ENCODE measurements around the gene NRXN3.

DNA sequence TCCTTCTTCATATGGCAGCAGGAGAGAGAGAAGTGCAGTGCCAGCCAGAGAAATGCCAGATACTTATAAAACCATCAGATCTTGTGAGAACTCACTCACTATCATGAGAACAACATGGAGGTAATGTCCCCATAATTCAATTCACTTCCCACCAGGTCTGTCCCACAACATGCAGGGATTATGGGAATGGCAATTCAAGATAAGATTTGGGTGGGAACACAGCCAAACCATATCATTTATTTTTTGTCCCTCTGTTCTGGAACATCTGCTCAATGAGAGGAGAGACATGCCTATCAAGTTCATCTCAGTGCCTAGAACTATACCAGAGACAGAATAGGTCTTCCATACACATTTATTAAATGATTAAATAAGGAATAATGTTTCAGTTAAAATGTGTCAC is 543.5 kb downstream of the NRXN3 start:
- TF ChIP-seq, protein P1, sequence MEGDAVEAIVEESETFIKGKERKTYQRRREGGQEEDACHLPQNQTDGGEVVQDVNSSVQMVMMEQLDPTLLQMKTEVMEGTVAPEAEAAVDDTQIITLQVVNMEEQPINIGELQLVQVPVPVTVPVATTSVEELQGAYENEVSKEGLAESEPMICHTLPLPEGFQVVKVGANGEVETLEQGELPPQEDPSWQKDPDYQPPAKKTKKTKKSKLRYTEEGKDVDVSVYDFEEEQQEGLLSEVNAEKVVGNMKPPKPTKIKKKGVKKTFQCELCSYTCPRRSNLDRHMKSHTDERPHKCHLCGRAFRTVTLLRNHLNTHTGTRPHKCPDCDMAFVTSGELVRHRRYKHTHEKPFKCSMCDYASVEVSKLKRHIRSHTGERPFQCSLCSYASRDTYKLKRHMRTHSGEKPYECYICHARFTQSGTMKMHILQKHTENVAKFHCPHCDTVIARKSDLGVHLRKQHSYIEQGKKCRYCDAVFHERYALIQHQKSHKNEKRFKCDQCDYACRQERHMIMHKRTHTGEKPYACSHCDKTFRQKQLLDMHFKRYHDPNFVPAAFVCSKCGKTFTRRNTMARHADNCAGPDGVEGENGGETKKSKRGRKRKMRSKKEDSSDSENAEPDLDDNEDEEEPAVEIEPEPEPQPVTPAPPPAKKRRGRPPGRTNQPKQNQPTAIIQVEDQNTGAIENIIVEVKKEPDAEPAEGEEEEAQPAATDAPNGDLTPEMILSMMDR (IDR thresholded peaks at IDR 0.05) = no peak
- TF ChIP-seq, protein P2, sequence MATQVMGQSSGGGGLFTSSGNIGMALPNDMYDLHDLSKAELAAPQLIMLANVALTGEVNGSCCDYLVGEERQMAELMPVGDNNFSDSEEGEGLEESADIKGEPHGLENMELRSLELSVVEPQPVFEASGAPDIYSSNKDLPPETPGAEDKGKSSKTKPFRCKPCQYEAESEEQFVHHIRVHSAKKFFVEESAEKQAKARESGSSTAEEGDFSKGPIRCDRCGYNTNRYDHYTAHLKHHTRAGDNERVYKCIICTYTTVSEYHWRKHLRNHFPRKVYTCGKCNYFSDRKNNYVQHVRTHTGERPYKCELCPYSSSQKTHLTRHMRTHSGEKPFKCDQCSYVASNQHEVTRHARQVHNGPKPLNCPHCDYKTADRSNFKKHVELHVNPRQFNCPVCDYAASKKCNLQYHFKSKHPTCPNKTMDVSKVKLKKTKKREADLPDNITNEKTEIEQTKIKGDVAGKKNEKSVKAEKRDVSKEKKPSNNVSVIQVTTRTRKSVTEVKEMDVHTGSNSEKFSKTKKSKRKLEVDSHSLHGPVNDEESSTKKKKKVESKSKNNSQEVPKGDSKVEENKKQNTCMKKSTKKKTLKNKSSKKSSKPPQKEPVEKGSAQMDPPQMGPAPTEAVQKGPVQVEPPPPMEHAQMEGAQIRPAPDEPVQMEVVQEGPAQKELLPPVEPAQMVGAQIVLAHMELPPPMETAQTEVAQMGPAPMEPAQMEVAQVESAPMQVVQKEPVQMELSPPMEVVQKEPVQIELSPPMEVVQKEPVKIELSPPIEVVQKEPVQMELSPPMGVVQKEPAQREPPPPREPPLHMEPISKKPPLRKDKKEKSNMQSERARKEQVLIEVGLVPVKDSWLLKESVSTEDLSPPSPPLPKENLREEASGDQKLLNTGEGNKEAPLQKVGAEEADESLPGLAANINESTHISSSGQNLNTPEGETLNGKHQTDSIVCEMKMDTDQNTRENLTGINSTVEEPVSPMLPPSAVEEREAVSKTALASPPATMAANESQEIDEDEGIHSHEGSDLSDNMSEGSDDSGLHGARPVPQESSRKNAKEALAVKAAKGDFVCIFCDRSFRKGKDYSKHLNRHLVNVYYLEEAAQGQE (IDR thresholded peaks at IDR 0.05; ENCODE audit: insufficient read depth in 1 of 2, low read depth in 2 of 2, low read length in 1 of 2) = no peak
- no peak for TF ChIP-seq TCF7L2 (IDR thresholded peaks at IDR 0.05; ENCODE audit: low read depth, low read length)

All from Panc1 (cell line).